ENCODE results near the gene FAM204A. TPM values are rescaled to one million over a fixed set of nuclear protein-coding genes. Genes with fewer than 3 reads are reported as not detected.

Gene FAM204A
- total RNA-seq, result 37.9 and 45.7 TPM in 2 replicates

GRCh38 chr10:118341791-118342637, at the start of gene FAM204A:
FAM204A (minus strand) TSS chr10:118342324; CDS start chr10:118336415, 5,909 bp downstream.

Measured in cardiac ventricle fibroblast (primary cell).